Epithelial cell of esophagus (primary cell): ENCODE measurements around the gene RNF40.

Experiments used
- DNase-seq: peaks from one replicate; pipeline ENCODE4 v3.0.0; 2010; ENCODE audit warnings: low read depth
- H3K4me3 ChIP-seq: 2 replicates; pipeline ENCODE4 v1.5.1; 2011; ENCODE audit warnings: mild to moderate bottlenecking, low read length, control low read depth
- TF ChIP-seq, protein P1 (sequence below): IDR thresholded peaks from 2 replicates; pipeline ENCODE4 v1.5.1; 2011; ENCODE audit warnings: low read depth, mild to moderate bottlenecking, low read length, control low read depth, inconsistent platforms; ENCODE audit not compliant: insufficient read depth; ENCODE audit errors: missing control alignments

Gene RNF40

DNA sequence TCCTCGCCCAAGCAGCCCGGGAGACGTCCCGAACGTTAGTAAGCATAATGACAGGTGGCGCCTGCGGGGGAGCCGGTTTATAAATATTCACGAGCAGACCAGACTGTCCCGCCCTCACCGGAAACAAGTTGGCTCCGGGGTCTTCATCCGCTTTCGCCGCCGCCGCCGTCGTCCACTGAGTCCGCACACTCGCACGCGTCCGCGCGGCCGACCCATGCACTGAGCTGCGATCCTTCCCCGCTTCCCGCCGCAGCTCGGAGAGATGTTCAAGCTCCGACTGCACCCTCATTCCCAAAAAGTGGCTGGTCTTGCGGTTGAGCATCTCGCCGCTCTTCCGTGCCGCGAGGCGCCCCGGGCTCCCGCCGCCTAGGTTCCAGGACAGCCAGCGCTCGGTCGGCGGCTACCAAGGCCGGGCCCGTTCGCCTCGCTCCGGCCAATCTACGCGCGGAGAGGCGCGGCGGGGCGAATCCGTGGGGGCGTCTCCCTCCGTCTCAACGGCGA is 645 bp upstream of the RNF40 start:
- DNase-seq = peak; percentile 64
- H3K4me3 ChIP-seq = peak overlapping the region; percentile 94
- TF ChIP-seq, protein P1, sequence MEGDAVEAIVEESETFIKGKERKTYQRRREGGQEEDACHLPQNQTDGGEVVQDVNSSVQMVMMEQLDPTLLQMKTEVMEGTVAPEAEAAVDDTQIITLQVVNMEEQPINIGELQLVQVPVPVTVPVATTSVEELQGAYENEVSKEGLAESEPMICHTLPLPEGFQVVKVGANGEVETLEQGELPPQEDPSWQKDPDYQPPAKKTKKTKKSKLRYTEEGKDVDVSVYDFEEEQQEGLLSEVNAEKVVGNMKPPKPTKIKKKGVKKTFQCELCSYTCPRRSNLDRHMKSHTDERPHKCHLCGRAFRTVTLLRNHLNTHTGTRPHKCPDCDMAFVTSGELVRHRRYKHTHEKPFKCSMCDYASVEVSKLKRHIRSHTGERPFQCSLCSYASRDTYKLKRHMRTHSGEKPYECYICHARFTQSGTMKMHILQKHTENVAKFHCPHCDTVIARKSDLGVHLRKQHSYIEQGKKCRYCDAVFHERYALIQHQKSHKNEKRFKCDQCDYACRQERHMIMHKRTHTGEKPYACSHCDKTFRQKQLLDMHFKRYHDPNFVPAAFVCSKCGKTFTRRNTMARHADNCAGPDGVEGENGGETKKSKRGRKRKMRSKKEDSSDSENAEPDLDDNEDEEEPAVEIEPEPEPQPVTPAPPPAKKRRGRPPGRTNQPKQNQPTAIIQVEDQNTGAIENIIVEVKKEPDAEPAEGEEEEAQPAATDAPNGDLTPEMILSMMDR = no peak

DNA sequence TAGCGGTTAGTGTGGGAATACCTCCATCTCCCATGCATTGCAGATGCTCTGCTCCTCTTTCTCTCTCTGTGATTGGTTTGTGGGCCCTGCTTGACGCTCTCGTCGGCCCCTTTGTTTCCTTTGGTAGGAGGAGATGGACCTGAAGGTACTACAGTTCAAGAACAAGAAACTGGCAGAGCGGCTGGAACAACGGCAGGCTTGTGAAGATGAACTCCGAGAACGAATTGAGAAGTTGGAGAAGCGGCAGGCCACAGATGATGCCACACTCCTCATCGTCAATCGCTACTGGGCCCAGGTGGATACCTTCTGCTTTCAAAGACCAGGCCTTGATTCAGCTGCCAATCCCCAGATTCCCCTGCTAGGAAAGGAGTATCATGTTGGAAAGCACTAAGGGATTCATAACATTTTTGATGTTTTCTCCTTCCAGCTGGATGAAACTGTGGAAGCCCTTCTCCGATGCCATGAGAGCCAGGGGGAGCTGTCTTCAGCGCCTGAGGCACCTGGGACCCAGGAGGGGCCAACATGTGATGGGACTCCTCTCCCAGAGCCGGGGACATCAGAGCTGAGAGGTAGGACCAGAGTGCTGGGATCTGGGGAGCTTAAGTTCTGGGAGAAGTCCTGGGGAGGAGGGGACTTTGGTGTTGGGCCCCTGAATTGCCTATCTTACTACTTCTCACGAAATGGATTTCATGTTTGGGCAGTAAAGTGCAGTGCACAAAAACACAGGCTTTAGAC is 1.0 kb downstream of the RNF40 start:
- DNase-seq = no peak
- TF ChIP-seq, protein P1 = no peak
- peak overlapping the region; percentile 94 for H3K4me3 ChIP-seq

DNA sequence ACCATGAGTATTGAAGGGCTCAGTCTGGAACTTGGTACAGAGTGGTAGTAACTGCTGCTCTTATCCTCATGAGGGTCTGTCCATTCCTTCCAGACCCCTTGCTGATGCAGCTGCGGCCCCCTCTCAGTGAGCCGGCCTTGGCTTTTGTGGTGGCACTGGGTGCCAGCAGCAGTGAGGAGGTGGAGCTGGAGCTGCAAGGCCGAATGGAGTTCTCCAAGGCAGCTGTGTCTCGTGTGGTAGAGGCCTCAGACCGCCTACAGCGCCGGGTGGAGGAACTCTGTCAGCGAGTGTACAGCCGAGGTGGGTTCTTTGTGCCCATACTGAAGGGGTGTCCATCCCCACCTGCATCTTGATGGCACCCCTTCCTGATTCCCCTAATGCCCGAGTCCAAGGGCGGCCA is 2.0 kb downstream of the RNF40 start:
- TF ChIP-seq, protein P1 = no peak
- no peak for DNase-seq
- no peak overlapping the region for H3K4me3 ChIP-seq

DNA sequence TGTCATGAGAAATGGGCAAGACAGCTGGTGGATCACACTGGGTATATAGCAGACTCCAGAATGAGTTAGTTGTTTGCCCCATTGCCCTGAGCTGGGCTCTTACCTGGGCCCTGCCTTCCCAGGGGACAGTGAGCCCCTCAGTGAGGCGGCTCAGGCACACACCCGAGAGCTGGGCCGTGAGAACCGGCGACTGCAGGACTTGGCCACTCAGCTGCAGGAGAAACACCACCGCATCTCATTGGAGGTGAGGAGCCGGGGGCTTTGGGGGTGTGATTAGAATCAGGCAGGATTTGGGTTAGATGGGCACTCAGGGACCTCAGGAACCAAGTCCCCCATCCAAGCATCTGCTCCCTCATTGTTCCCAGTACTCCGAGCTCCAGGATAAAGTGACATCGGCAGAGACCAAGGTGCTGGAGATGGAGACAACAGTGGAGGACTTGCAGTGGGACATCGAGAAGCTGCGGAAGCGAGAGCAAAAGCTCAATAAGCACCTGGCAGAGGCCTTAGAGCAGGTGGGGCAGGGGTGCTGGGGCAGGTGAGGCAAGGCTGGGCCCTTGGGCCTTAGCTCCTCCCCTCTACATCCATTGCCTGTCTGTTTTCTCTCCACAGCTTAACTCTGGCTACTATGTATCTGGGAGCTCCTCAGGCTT is 2.8 kb downstream of the RNF40 start:
- DNase-seq = no peak
- TF ChIP-seq, protein P1 = no peak
- no peak overlapping the region for H3K4me3 ChIP-seq

DNA sequence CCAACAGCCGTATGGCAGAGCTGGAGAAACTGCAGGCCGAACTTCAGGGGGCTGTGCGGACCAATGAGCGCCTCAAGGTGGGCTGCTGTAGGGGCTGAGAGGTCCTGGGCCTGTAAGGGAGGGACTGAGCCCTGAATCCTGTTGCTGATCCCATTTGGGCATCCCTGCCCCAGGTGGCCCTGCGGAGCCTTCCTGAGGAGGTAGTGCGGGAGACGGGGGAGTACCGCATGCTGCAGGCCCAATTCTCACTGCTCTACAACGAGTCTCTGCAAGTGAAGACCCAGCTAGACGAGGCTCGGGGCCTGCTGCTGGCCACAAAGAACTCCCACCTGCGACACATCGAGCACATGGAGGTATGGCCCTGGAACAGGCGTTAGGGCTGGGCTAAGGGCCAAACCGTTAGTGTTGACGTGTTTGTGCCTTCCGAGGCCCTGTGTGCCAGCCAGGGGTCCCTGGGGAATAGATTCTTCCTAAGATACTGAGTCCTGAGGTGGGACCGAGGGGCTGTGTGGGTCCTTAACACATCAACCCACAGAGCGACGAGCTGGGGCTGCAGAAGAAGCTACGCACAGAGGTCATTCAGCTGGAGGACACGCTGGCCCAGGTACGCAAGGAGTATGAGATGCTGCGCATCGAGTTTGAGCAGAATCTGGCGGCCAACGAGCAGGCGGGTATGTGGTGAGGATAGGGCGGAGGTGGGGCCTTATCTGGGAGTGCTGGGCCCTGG is 4.2 kb downstream of the RNF40 start:
- DNase-seq = no peak
- H3K4me3 ChIP-seq = no peak overlapping the region
- TF ChIP-seq, protein P1 = no peak

DNA sequence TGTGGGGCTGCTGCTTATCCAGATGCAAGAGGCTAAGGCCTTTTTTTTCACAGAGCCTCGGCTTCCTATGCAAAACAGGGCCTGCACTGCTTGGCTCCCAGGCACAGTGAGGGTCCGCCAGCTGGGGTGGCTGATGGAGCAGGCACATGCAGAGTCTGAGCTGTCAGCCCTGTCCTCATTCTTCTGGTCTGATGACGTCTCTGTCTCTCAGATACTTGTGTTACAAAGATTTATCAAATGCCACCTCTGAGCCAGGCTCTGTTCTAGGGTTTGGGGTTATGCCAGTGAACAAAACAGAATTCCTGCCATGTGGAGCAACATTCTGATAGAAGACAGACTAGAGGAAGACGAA is 4.8 kb downstream of the RNF40 start:
- TF ChIP-seq, protein P1 = no peak
- DNase-seq = no peak
- no peak overlapping the region for H3K4me3 ChIP-seq
